Measurements from ENCODE around the gene ATOH8.

The ATOH8 gene

GRCh38 chr2:85718885-85719492 lies 34.8 kb upstream of the ATOH8 start:
- DNase-seq = no peak

GRCh38 chr2:85719609-85720240 lies 34.1 kb upstream of the ATOH8 start:
- no peak for DNase-seq

- no peak for DNase-seq
Observed at GRCh38 chr2:85720533-85720932, 33.3 kb upstream of the ATOH8 start.

DNA sequence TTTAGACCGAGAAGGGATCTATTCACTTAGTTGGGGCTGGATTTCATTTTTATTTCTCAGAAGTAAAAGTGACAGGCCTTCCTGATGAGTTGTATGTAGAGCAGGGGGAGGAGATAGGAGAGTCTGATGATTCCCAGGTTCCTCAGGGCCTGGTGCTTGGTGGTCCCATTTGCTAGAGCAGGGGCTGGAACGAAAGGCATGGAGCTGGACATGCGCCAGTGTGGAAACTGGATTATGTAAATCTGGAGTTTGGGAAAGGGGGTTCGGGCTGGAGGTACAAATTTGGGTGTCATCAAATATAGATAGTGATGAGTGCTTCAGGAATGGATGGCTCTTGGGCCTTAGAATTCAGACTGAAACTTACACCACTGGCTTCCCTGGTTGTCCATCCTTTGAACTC lies 32.1 kb upstream of the ATOH8 start:
- DNase-seq = no peak

DNA sequence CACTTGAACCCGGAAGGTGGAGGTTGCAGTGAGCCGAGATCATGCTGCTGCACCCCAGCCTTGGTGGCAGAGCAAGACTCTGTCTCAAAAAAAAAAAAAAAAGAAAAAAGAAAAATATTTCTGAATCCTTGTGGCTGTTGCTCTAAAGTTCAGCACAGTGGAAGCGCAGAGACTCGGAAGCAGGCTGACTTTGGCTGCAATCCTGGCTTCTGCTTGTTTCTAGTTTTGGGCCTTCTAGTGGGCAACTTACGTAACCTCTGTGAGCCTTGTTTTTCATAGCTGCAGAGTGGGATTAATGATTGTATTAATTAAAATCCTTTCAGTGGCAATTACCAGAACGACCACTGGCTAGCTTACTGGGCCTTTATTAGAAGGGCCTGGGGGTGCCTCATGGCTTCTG lies 31.3 kb upstream of the ATOH8 start:
- no peak for DNase-seq

DNA sequence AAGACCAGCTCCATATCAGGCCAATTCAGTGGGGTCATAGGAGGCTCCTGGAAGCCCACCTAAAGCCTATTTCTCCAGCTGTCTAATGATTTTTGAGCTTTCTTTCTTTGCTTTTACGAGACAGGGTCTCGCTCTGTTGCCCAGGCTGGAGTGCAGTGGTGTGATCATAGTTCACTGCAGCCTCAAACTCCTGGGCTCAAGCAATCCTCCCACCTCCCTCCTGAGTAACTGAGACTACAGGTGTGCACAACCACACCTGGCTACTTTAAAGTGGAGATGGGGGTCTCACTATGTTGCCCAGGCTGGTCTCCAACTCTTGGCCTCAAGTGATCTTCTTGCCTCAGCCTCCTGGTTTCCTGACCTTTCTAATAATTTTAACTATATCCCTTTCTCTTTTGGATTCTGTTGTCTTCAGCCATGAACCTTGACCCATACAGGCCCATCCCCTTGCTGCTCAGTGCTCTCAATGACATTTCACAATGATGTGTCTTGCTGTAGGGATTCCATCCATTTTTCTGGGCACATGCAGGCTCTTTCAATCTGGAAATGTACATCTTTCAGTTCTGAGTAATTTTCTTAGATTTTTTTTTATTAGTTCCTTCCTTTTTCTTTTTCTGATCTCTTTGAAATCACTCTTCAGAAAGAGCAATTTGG lies 30.0 kb upstream of the ATOH8 start:
- no peak for DNase-seq

GRCh38 chr2:85724731-85725181 lies 29.0 kb upstream of the ATOH8 start:
- no peak for DNase-seq

DNA sequence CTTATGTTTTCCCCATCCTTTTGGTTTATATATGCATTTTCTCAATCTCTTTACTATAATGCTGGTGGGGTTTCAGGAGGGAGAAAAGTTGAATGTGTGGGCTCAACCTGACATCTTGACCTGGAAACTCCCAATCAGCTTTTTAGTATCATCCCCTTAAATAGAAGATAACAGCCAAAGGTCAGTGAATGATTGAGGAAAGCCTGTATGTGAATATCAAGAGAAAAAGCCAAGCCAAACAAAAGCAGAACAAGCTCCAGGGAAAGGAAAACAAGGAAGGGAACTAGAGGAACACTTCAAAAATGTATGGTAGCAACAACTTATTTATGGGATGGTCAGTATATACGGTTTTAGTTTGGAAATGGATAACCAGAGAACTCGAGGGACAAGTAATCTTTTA lies 28.3 kb upstream of the ATOH8 start:
- DNase-seq = no peak

DNA sequence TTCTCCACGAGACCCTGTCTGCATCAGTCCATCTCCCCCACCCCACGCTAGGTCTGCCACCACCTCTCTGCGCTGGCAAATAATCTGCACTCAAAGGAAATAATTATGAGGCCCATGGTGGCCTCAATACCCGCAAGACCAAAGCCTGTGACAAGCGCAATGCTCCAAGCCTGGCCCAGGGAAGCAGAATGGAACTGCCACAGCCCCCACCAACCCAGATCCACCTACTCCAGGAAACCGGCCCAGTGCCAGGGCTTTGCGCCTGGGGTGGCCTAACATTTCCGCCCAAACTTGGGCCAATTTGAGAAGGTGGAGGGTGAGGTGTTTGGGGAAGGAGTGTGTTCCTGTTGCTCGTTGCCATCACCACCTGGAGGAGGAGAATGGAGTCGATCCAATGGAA lies 26.0 kb upstream of the ATOH8 start:
- no peak for DNase-seq

DNA sequence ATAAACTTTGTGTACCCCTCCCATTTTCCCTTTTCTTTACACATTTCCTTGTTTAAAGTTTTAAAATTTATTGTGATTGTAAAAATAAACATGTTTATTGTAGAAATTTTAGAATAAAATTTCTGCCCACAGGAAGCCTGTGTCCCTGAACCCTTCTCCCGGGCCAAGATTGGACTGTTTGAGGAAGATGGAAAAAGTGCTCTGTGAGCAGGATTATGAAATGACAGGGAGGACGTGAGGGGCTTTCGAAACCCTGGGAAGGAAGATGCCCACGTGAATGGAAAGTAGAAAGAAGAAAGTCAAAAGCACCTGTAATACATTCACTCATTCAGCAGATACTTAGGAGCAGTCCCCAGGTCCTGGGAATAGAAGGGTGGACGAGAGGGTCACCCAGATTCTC lies 25.4 kb upstream of the ATOH8 start:
- DNase-seq = no peak

DNA sequence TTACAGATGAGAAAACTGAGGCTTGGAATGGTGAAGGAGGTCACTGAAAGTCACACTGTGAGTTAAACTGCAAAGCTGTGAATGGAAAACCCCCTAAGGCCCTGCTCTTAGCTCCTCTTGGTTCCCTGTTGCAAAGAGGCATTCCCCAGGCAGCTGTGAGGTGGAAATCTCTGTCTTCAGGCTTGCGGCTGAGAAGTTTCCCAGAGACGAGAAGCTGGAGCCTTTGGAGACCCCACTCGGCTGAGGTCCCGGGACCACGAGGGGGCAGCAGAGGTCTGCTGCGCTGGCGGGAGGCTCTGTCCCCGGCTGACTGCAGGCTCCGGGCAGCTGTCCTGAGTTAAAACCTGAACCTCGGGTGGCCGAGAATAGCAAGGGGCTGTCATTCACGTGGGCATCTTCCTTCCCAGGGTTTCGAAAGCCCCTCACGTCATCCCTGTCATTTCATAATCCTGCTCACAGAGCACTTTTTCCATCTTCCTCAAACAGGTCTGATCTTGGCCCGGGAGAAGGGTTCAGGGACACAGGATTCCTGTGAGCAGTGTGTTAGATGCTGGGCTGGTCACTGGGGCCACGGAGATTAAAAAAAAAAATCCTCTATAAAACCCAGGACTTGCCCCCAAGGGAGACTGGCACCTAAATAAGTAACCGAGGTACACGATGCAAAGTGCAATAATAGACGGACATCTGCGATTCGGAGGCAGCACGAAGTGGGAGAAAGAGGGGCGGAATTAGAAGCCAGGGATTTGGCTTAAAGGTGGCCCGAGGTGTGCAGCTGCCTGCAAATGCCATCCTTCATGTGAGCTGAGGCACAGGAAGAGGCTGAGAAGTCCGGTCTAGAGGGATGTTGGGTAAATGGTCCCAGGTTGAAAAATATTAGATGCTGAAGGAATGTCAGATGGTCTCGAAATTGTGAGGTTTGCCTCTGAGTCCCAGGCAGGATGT lies 24.6 kb upstream of the ATOH8 start:
- peak; percentile 61 for DNase-seq

DNA sequence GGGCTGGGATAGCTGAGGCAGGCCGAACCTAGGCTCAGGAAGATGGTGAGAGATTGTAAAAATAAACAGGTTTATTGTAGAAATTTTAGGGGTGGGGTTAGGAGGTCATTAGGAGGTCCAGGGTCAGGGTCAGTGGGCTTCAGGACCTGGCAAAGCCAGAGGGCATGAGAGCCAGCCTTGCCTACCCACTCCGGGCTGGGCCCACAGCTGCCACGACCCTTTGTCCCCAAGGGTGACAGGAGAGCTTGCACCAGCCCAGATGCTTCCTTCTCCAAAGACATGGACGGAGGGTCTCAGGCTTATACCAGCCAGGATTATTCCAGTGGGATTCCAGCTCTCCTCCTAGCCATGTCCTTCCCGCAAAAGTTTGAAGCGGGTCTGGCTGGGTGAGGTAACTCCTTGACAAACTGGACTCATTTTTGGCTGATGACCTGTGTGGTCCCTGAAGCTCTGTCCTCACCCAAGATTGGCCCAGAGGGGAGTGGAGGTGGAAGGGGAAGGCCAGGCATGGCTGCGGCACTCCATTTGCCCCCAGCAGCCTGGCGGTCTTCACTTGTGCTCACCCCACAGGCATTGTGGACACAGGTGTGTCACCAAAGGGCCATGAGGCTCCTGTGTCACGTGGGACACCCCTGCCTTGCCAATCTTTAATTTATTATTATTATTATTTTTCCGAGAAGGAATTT lies 23.8 kb upstream of the ATOH8 start:
- no peak for DNase-seq

GRCh38 chr2:85730686-85731230 lies 23.0 kb upstream of the ATOH8 start:
- no peak for DNase-seq

DNA sequence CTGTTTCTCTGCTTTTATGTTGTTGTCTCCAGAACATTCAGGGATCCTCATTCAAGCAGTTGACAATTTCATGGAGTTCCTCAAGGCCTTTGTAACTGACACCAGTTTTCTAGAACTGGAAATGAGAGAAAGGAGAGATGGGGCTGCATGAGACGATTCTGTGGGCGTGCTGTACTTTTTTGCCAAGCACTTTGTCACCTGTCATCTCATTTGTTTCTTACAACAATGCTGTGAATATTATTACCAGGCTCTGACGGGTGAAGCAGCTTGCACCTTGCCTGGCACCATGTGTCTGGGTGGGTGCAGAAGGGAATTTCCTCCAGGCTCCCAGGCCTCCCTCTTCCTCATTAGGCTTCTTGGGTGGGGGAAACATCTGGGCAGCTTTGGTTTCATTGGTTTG lies 22.2 kb upstream of the ATOH8 start:
- DNase-seq = no peak

DNA sequence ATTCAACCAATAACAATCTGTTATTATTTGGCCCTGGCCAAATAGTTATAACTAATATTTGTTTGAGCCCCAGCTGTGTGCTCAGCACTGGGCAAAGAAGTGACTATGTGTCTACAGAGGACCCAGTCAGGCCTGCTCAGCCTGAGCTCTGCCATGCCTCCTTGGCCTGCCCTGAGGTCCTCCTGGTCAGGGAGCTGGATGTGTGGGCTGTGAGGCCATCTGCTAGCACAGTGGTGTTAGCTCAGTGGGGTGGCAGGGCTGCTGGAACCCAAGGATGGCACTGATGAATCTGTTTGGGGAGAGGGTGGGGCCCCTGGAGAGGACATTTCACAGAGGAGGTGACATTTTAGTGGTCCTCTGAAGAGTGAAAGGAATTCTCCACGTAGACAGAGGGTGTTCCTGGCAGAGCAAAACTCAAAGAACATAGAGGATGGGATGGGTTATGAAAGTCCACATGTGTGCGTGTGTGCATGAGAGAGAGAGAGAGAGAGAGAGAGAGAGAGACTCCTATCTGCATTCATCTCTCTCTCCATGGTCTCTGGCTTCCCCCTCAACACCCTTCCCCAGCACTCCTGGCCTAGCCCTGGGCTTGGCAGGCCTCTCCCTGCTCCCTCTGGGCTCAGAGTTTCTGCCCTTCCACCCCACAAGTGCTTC lies 21.2 kb upstream of the ATOH8 start:
- DNase-seq = no peak

DNA sequence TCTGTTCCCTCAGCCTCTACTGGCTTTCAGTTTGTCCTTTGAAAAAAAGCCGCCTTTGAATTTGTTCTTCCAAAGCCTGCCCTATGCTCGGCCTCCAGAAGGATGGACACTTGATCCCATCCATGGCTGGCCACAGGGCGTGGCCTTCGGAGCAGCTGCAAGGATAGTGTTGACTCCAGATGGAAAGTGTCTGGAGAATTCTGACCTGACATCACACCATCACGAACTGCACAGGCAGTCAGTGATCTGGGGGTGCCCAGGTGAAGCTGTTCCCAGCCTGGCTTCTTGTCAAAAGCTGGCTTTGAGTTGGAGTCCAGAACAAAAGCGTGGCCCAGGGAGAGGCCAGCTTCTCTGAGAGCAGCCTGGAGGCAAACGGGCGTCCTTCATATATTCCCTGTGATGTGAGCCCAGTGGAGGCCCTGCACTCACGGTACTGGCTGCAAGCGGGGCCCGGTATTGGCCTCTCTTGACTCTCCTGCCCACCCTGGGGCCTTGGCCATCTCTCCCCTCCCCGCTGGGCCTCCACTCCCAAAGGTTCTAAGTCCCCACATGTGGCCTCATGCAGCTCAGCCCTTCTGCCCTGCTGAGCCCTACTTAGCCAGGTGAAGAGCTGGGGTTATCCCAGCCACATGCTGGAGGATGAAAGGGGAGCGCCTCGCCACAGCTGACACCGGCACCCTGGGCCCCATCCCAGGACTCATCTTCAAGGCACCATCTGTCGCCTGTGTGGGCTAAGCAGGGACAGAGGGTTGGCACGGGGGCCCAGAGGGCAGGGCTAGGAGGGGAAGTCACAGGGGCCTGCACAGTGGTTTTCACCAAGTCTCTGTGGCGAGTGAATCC lies 20.4 kb upstream of the ATOH8 start:
- DNase-seq = no peak

DNA sequence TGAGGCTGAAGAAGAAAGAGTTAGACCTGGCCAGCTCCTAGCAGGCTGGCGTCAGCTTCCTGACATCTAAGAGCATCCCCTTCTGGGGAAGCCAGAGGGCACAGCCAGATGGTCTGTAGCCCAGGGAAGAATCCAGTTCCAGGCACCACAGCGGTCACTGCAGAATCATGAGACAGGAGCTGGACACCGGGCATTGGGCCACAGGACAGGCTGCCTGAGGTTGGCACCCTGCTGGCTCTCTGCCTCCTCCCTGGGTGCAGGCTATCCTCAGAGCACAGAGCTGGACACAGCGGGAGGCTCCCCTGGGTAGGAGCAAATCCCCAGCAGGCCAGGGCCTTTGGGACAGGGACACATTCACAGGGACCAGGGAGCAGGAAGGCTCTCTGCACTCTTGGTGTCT lies 19.8 kb upstream of the ATOH8 start:
- DNase-seq = no peak

GRCh38 chr2:85734942-85735608 lies 18.7 kb upstream of the ATOH8 start:
- no peak for DNase-seq

DNA sequence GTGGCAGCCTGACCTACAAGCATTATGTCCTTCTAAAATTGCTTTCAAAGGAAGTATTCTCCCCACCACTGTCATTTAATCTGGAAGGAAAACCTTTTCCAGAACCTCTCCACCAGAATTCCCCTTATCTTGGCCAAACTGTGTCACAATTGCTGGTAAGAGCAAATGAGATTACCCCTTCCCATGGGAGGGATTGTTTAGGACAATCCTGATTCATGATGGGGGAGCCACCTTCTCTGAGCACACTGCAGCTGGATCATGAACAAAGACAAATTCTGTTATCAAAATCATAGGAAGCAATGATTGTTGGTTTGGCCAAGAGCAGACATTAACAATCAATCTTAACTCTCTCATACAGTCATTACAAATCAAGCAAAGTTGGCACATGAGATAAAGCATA lies 18.1 kb upstream of the ATOH8 start:
- DNase-seq = no peak

Measured in T-helper 9 cell (primary cell).